Natural killer cell (primary cell): ENCODE measurements around the gene TMC1. TPM values are rescaled to one million over a fixed set of nuclear protein-coding genes. Genes with fewer than 3 reads are reported as not detected.

Experiments
- ATAC-seq, 3 donors: fragments of 150-1000 bp in 2 of 3; fragments of 200-7000 bp in 1 of 3; cut with Tn5 transposase; 1 replicate in 1 of 3; 2 replicates in 2 of 3; pipeline ENCODE4 v1.10.0; 2021; ENCODE audit warnings: mild to moderate bottlenecking in 2 of 3, moderate library complexity in 2 of 3
- DNase-seq, 2 donors: peaks; one replicate each; pipeline versions ENCODE4 v3.0.0 to v3.0.0-alpha.2; 2013 to 2021; ENCODE audit warnings: mixed read lengths in 1 of 2
- H3K27ac ChIP-seq: one replicate; pipeline ENCODE4 v1.5.1; 2013; ENCODE audit warnings: mild to moderate bottlenecking, low read length
- H3K27me3 ChIP-seq: one replicate; pipeline ENCODE4 v1.6.1; 2013; ENCODE audit warnings: low read length; ENCODE audit not compliant: control insufficient read depth, insufficient read depth
- H3K36me3 ChIP-seq: one replicate; pipeline ENCODE4 v1.6.1; 2013; ENCODE audit warnings: low read length; ENCODE audit not compliant: control insufficient read depth, insufficient read depth
- H3K4me1 ChIP-seq: one replicate; pipeline ENCODE4 v1.6.1; 2013; ENCODE audit warnings: low read length; ENCODE audit not compliant: control insufficient read depth, insufficient read depth
- H3K4me3 ChIP-seq: one replicate; pipeline ENCODE4 v1.5.1; 2013; ENCODE audit warnings: low read length
- H3K9me3 ChIP-seq: one replicate; pipeline ENCODE4 v1.6.1; 2013; ENCODE audit warnings: low read length; ENCODE audit not compliant: control insufficient read depth, insufficient read depth
- H3K27ac Mint-ChIP-seq, 2 donors: one replicate each; pipeline ENCODE4 v1.8.0; 2022; ENCODE audit warnings: mild to moderate bottlenecking in 2 of 2, mixed read lengths in 2 of 2, moderate library complexity in 1 of 2
- H3K27me3 Mint-ChIP-seq, 2 donors: one replicate each; pipeline ENCODE4 v1.8.0; 2022; ENCODE audit warnings: low read depth in 2 of 2, mixed read lengths in 2 of 2
- H3K36me3 Mint-ChIP-seq: one replicate; pipeline ENCODE4 v1.8.0; 2022; ENCODE audit warnings: mixed read lengths
- H3K4me1 Mint-ChIP-seq, 2 donors: one replicate each; pipeline ENCODE4 v1.8.0; 2022; ENCODE audit warnings: mixed read lengths in 2 of 2
- H3K4me3 Mint-ChIP-seq: one replicate; pipeline ENCODE4 v1.8.0; 2022; ENCODE audit warnings: mild to moderate bottlenecking, moderate library complexity, mixed read lengths
- H3K9me3 Mint-ChIP-seq, 2 donors: one replicate each; pipeline ENCODE4 v1.8.0; 2022; ENCODE audit warnings: mixed read lengths in 2 of 2
- WGBS: methylation state at CpG from one replicate; pipeline ENCODE4 v1.1.7; 2013; ENCODE audit warnings: missing lambda C conversion rate; ENCODE audit not compliant: insufficient coverage; 5-methylcytosine and 5-hydroxymethylcytosine counted together
- intact Hi-C: fragments of 100-400 bp; cut with micrococcal nuclease; formaldehyde crosslinking; loops from one replicate; pipeline ENCODE4 v1.14.2; 2022
- total RNA-seq, 4 donors: library from RNA; stranded (reverse); fragments of 120-200 nt in 1 of 4; gene quantifications; one replicate each; pipeline versions ENCODE4 v1.2.3 to v1.2.4, GENCODE V29; 2013 to 2022
- TF ChIP-seq, protein P1 (sequence below): fragments of 200-600 bp; IDR thresholded peaks from one replicate; pipeline ENCODE4 v1.8.0; 2022; ENCODE audit warnings: antibody characterized with exemption

Gene TMC1
- total RNA-seq, 3 donors from 2014 or later (not counting 1 experiment from before 2014, with no cell fraction given) = not detected

DNA sequence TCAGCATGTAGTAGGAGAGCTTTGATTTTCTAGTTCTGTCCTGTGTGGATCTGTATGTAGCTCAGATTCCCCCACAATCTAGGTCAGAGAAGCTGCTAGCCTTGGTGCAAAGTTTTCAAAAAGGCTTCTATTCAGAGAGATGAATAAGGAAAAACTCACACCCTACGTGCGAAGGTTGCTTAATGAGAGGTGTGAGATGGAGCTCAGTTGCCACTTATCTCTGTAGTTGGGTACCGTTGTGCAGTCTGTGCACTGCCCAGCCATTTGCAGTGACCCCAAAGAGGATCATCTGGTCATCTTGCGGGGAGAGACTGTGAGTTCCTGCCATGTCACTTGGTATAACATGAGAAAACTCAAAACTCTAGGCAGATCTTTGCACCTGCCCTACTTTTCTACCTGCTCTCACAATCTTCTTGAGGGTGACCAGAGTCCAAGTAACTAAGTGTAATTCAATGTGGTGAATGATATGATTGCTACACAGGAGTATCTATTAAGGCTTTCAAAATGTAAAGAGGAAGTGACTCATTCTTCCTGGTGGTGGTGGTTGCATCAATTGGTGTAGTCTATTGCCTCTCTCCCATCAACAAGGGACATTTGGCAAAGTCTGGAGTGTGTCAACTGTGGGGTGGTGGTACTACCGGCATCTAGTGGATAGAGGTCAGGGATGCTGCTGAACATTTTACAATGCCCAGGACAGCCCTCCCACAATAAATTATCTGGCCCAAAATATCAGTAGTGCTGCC lies 65.2 kb downstream of the TMC1 start:
- H3K36me3 Mint-ChIP-seq = no peaks in the 10 kb centered on the region
- no peaks in the 10 kb centered on the region for H3K9me3 Mint-ChIP-seq
- H3K36me3 ChIP-seq = no peaks in the 10 kb centered on the region
- DNase-seq (peak in 1 of 2 donors; percentile 51), ATAC-seq (peak; percentile 83 to 87 (median 84))
- peaks cover 5 to 15% of the 10 kb centered on the region in 2 donors for H3K27me3 Mint-ChIP-seq
- H3K4me3 ChIP-seq = no peak overlapping the region
- TF ChIP-seq, protein P1, sequence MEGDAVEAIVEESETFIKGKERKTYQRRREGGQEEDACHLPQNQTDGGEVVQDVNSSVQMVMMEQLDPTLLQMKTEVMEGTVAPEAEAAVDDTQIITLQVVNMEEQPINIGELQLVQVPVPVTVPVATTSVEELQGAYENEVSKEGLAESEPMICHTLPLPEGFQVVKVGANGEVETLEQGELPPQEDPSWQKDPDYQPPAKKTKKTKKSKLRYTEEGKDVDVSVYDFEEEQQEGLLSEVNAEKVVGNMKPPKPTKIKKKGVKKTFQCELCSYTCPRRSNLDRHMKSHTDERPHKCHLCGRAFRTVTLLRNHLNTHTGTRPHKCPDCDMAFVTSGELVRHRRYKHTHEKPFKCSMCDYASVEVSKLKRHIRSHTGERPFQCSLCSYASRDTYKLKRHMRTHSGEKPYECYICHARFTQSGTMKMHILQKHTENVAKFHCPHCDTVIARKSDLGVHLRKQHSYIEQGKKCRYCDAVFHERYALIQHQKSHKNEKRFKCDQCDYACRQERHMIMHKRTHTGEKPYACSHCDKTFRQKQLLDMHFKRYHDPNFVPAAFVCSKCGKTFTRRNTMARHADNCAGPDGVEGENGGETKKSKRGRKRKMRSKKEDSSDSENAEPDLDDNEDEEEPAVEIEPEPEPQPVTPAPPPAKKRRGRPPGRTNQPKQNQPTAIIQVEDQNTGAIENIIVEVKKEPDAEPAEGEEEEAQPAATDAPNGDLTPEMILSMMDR = no peak
- H3K4me1 ChIP-seq = peaks cover 7% of the 10 kb centered on the region
- H3K27ac Mint-ChIP-seq = peak overlapping the region; percentile 21 to 64
- no peak overlapping the region for H3K27ac ChIP-seq
- peak overlapping the region; percentile 7 for H3K4me3 Mint-ChIP-seq
- H3K9me3 ChIP-seq = no peaks in the 10 kb centered on the region
- H3K27me3 ChIP-seq = no peaks in the 10 kb centered on the region
- H3K4me1 Mint-ChIP-seq = peaks cover 18 to 19% of the 10 kb centered on the region in 2 donors
- WGBS = 66% methylated on average over 4 of the region's 5 CpGs
- intact Hi-C loops = loop anchor here (5.0 kb wide), 1 partner anchor 144 kb away; no protein-coding TSS in a partner anchor

DNA sequence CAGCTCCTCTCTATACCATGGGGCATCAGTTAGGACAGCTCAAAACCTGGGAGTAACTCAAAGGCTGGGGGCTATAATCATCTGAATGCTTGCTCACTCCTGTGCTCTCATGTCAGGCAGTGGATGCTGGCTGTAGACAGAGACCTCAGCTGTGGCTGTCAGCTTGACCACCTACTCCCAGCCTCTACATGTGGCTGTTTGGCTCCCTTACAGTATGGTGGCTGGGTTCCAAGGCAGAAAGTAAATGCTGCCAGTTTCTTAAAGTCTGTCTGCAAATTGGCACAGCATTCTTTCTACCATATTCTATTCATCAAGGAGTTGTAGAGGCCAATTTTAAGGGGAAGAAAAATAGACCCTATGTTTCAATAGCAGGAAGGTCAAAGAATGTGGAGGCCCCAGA lies 66.9 kb downstream of the TMC1 start:
- Mint-ChIP-seq H3K4me3 (no peak overlapping the region), H3K36me3 (no peaks in the 10 kb centered on the region), H3K27me3 (peaks cover 1 to 14% of the 10 kb centered on the region in 2 donors), H3K9me3 (no peaks in the 10 kb centered on the region), H3K4me1 (peaks cover 18 to 19% of the 10 kb centered on the region in 2 donors), H3K27ac (no peak overlapping the region)
- ATAC-seq = no peak
- H3K36me3 ChIP-seq = no peaks in the 10 kb centered on the region
- intact Hi-C loops = loop anchor here (5.0 kb wide), 1 partner anchor 146 kb away; no protein-coding TSS in a partner anchor
- H3K27ac ChIP-seq = no peak overlapping the region
- TF ChIP-seq, protein P1 = no peak
- no peak overlapping the region for H3K4me3 ChIP-seq
- H3K9me3 ChIP-seq = no peaks in the 10 kb centered on the region
- H3K4me1 ChIP-seq = peaks cover 7% of the 10 kb centered on the region
- no peak for DNase-seq
- H3K27me3 ChIP-seq = no peaks in the 10 kb centered on the region

DNA sequence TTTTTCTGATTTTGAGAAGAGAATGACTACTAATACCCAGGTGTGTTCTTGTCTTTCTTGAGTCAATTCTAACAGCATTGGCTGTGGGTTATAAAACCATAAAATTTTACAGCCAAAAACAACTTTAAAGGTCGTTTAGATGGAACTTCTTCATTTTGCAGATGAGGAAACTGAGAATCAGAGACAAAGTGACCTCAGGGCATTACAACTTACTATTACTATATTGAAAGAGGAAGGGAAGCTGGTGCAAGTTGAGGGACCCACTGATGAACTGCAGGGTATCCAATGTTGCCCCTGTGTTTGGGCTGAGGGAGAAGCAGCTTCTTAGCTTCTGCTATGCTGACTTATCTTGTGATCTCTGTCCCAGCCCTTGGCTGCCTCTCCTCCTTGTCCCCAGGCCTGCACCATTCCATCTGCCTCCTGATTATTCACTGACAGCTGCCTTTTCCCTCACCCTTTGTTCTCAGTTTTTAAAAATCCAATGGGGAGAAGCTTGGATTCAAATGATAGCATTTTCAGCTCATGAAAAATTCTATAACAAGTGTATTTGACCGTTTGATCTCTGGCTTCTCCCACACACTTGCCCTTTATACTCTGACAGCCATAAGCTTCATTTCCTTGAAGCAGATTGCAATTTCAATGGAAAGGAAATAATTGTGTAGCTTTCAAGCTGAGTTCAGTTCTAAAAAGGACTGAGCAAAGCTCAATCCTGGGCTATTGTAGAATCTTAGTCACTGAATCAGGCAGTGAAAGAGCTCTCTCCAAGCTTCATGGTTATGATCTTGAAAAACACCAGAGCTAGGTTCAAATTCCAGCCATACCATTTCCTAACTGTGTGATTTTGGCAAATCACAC lies 68.5 kb downstream of the TMC1 start:
- Mint-ChIP-seq H3K4me3 (no peak overlapping the region), H3K27ac (no peak overlapping the region), H3K36me3 (no peaks in the 10 kb centered on the region), H3K27me3 (peaks cover 7 to 18% of the 10 kb centered on the region in 2 donors), H3K4me1 (peaks cover 18 to 19% of the 10 kb centered on the region in 2 donors), H3K9me3 (no peaks in the 10 kb centered on the region)
- intact Hi-C loops = loop anchor here (5.0 kb wide), 1 partner anchor 148 kb away; no protein-coding TSS in a partner anchor
- ATAC-seq = no peak
- H3K9me3 ChIP-seq = no peaks in the 10 kb centered on the region
- 40% methylated on average over 1 of the region's 2 CpGs for WGBS
- DNase-seq = no peak
- peaks cover 2% of the 10 kb centered on the region for H3K27me3 ChIP-seq
- peaks cover 7% of the 10 kb centered on the region for H3K4me1 ChIP-seq
- no peaks in the 10 kb centered on the region for H3K36me3 ChIP-seq
- H3K4me3 ChIP-seq = no peak overlapping the region
- H3K27ac ChIP-seq = no peak overlapping the region
- TF ChIP-seq, protein P1 = no peak
